GM12878 (cell line): ENCODE data around the gene RAB44. TPM values are rescaled to one million over a fixed set of nuclear protein-coding genes. Genes with fewer than 3 reads are reported as not detected.
A peak's percentile ranks its signal among the peaks of the same experiment; 100 is the strongest.

ENCODE experiments used
- ATF2 ChIP-seq: IDR thresholded peaks from 2 replicates; pipeline ENCODE4 v1.6.1; 2012; ENCODE audit warnings: low read length, inconsistent platforms
- E2F8 ChIP-seq: fragments of 450-650 bp; IDR thresholded peaks from 2 replicates; pipeline ENCODE4 v1.6.1; 2018; ENCODE audit warnings: mild to moderate bottlenecking, low read depth, moderate library complexity; ENCODE audit not compliant: partially characterized antibody
- FOS ChIP-seq: IDR thresholded peaks from 3 replicates; pipeline ENCODE4 v1.6.1; 2011; ENCODE audit warnings: borderline replicate concordance; ENCODE audit not compliant: insufficient read length; ENCODE audit errors: extremely low read depth
- FOXM1 ChIP-seq: IDR thresholded peaks from 2 replicates; pipeline ENCODE4 v1.6.1; 2012; ENCODE audit warnings: low read depth, mild to moderate bottlenecking, inconsistent platforms, low read length, moderate library complexity
- HDAC2 ChIP-seq: fragments of 200-600 bp; sonication (generic); IDR thresholded peaks from 2 replicates; pipeline ENCODE4 v1.6.1; 2017
- IKZF1 ChIP-seq: fragments of 450-650 bp; conservative IDR thresholded peaks from 2 replicates; pipeline ENCODE4 v1.6.1; 2017; ENCODE audit warnings: antibody characterized with exemption, mild to moderate bottlenecking
- JUND ChIP-seq: IDR thresholded peaks from 2 replicates; pipeline ENCODE4 v1.6.1; 2012; ENCODE audit warnings: low read depth, mild to moderate bottlenecking, low read length, improper control_type of control experiment, moderate library complexity
- KAT2A ChIP-seq: conservative IDR thresholded peaks from 2 replicates; pipeline ENCODE4 v1.6.1; 2011; ENCODE audit warnings: low read depth, low read length; ENCODE audit not compliant: control insufficient read depth
- KDM1A ChIP-seq: fragments of 200-600 bp; sonication (generic); IDR thresholded peaks from 2 replicates; pipeline ENCODE4 v1.6.1; 2016; ENCODE audit warnings: borderline replicate concordance
- LARP7 ChIP-seq: fragments of 450-650 bp; IDR thresholded peaks from 2 replicates; pipeline ENCODE4 v1.6.1; 2017; ENCODE audit warnings: mild to moderate bottlenecking
- MXI1 ChIP-seq: fragments of 150-350 bp; IDR thresholded peaks from 2 replicates; pipeline ENCODE4 v1.6.1; 2011; ENCODE audit warnings: low read depth, mild to moderate bottlenecking, inconsistent platforms, low read length, improper control_type of control experiment
- NR2C2 ChIP-seq: IDR thresholded peaks from 2 replicates; pipeline ENCODE4 v1.6.1; 2011; ENCODE audit warnings: borderline replicate concordance, low read depth; ENCODE audit not compliant: control insufficient read depth, insufficient read length
- NR2F1 ChIP-seq: fragments of 450-650 bp; conservative IDR thresholded peaks from 2 replicates; pipeline ENCODE4 v1.6.1; 2017; ENCODE audit warnings: mild to moderate bottlenecking
- PAX8 ChIP-seq: fragments of 450-650 bp; IDR thresholded peaks from 2 replicates; pipeline ENCODE4 v1.6.1; 2017; ENCODE audit warnings: mild to moderate bottlenecking, moderate library complexity
- POLR2AphosphoS5 ChIP-seq: IDR thresholded peaks from 2 replicates; pipeline ENCODE4 v1.6.1; 2011; ENCODE audit warnings: mild to moderate bottlenecking, low read length, inconsistent platforms
- RBBP5 ChIP-seq: fragments of 200-600 bp; sonication (generic); conservative IDR thresholded peaks from 2 replicates; pipeline ENCODE4 v1.6.1; 2016
- RELB ChIP-seq: fragments of 450-650 bp; IDR thresholded peaks from 2 replicates; pipeline ENCODE4 v1.6.1; 2017; ENCODE audit warnings: low read depth, mild to moderate bottlenecking, moderate library complexity
- SREBF1 ChIP-seq: IDR thresholded peaks from 2 replicates; pipeline ENCODE4 v1.6.1; 2012; ENCODE audit warnings: mild to moderate bottlenecking, low read length
- TCF12 ChIP-seq: IDR thresholded peaks from 2 replicates; pipeline ENCODE4 v1.6.1; 2011; ENCODE audit warnings: low read depth, mild to moderate bottlenecking, low read length
- TCF7 ChIP-seq: IDR thresholded peaks from 2 replicates; pipeline ENCODE4 v1.6.1; 2014; ENCODE audit warnings: antibody characterized with exemption, borderline replicate concordance
- ZNF274 ChIP-seq: IDR thresholded peaks from one replicate; pipeline ENCODE4 v1.8.0; 2011; ENCODE audit not compliant: insufficient read length, insufficient read depth
- ZNF592 ChIP-seq: fragments of 450-650 bp; IDR thresholded peaks from 2 replicates; pipeline ENCODE4 v1.6.1; 2017; ENCODE audit warnings: mild to moderate bottlenecking, moderate library complexity
- polyA plus RNA-seq, 11 experiments: library from polyadenylated mRNA; depleted of rRNA in 4 of 11; unstranded in 6 of 11; stranded (reverse) in 5 of 11; fragments of >200 nt; fragmentation: Nextera tagmentation in 4 of 11; fragmentation: Illumina TruSeq in 1 of 11; extraction: Ambion mirVana in 4 of 11; extraction: Trizol in 1 of 11; gene quantifications; 1 replicate in 1 of 11; 2 replicates in 10 of 11; pipeline versions ENCODE4 v1.2.1 to v1.2.3, GENCODE V29; 2011 to 2016; ENCODE audit warnings: inconsistent platforms in 2 of 11, missing spikeins in 2 of 11, low read depth in 1 of 11
- total RNA-seq, 4 experiments: library from RNA; depleted of rRNA in 3 of 4; stranded (reverse); fragments of >200 nt in 3 of 4; fragmentation: Illumina TruSeq in 1 of 4; extraction: Trizol in 1 of 4; gene quantifications; 2 replicates each; pipeline versions ENCODE4 v1.2.1 to v1.2.3, GENCODE V29; 2013 to 2021

RAB44 gene
- total and polyA plus RNA-seq, 10 of the 15 experiments (the other 5 are each of a cell fraction or from before 2014, with no cell fraction given): 0.01 to 0.08 (median 0.05) TPM; not detected in 2

- TF ChIP-seq RBBP5 (no peak), JUND (no peak), HDAC2 (no peak), E2F8 (no peak), IKZF1 (peak; percentile 66), NR2F1 (peak; percentile 40; the same call in 1 of the 2 replicates), RELB (0 out of 2 replicates have a peak, but pooled peaks have one; percentile 28), FOXM1 (no peak), LARP7 (peak; percentile 41; the same call in 1 of the 2 replicates), KAT2A (no peak), FOS (no peak), POLR2AphosphoS5 (no peak), KDM1A (no peak), ZNF274 (no peak), ATF2 (no peak), TCF7 (no peak), NR2C2 (no peak), ZNF592 (no peak), TCF12 (0 out of 2 replicates have a peak, but pooled peaks have one; percentile 33), MXI1 (no peak), SREBF1 (no peak), PAX8 (no peak)
Observed at GRCh38 chr6:36765594-36766398, 68.2 kb downstream of the RAB44 start (continued).
